Activated CD8-positive, alpha-beta memory T cell treated with anti-CD3 and anti-CD28 coated beads, Interleukin-2, amount 50 U/mL, for 1 hour (primary cell): ENCODE results near the gene FOXO6.

Source experiments
- DNase-seq: peaks from one replicate; pipeline ENCODE4 v3.0.0-alpha.2; 2020; ENCODE audit errors: extremely low read depth

The FOXO6 gene

GRCh38 chr1:41425369-41425768, 64.1 kb downstream of the FOXO6 start:
- no peak for DNase-seq

GRCh38 chr1:41426201-41426890, 65.1 kb downstream of the FOXO6 start:
- no peak for DNase-seq

- no peak for DNase-seq
Measured at GRCh38 chr1:41427122-41427913, 66.1 kb downstream of the FOXO6 start.

GRCh38 chr1:41427916-41428737, 66.9 kb downstream of the FOXO6 start:
- DNase-seq = no peak

GRCh38 chr1:41428738-41429640, 67.8 kb downstream of the FOXO6 start:
- DNase-seq = no peak

GRCh38 chr1:41429641-41430035, 68.4 kb downstream of the FOXO6 start:
- DNase-seq = no peak

GRCh38 chr1:41430069-41430468, 68.8 kb downstream of the FOXO6 start:
- DNase-seq = no peak

- DNase-seq = no peak
Measured at GRCh38 chr1:41430582-41430981, 69.3 kb downstream of the FOXO6 start.

GRCh38 chr1:41431490-41432350, 70.5 kb downstream of the FOXO6 start:
- no peak for DNase-seq
